Duodenal mucosa (tissue), 2 donors: ENCODE measurements around the gene CTBP1.

Source experiments
- H3K27ac ChIP-seq: one replicate; pipeline ENCODE4 v1.7.0; 2013; ENCODE audit warnings: low read depth, low read length
- H3K27me3 ChIP-seq, 2 donors: one replicate each; pipeline ENCODE4 v1.7.0; 2013; ENCODE audit warnings: low read length in 2 of 2, control low read depth in 1 of 2; ENCODE audit not compliant: insufficient read depth in 2 of 2, control insufficient read depth in 1 of 2
- H3K36me3 ChIP-seq, 2 donors: one replicate each; pipeline ENCODE4 v1.7.0; 2013; ENCODE audit warnings: low read length in 2 of 2, control low read depth in 1 of 2; ENCODE audit not compliant: insufficient read depth in 2 of 2, control insufficient read depth in 1 of 2
- H3K4me1 ChIP-seq, 2 donors: one replicate each; pipeline ENCODE4 v1.7.0; 2013; ENCODE audit warnings: low read length in 2 of 2, control low read depth in 1 of 2; ENCODE audit not compliant: insufficient read depth in 2 of 2, control insufficient read depth in 1 of 2
- H3K4me3 ChIP-seq, 2 donors: one replicate each; pipeline ENCODE4 v1.7.0; 2013; ENCODE audit warnings: low read length in 2 of 2, low read depth in 1 of 2
- H3K9ac ChIP-seq, 2 donors: one replicate each; pipeline ENCODE4 v1.7.0; 2013; ENCODE audit warnings: low read length in 2 of 2, low read depth in 1 of 2
- H3K9me3 ChIP-seq, 2 donors: one replicate each; pipeline ENCODE4 v1.7.0; 2013; ENCODE audit warnings: low read length in 2 of 2, control low read depth in 1 of 2; ENCODE audit not compliant: control insufficient read depth in 1 of 2

Gene CTBP1

GRCh38 chr4:1285151-1285789 lies 36.3 kb upstream of the CTBP1 start:
- Histone ChIP-seq H3K27me3 (no peaks in the 10 kb centered on the region), H3K36me3 (no peaks in the 10 kb centered on the region), H3K9me3 (peaks cover 0 to 3% of the 10 kb centered on the region in 2 donors), H3K4me1 (peaks cover 6% of the 10 kb centered on the region in 2 donors), H3K27ac (no peak overlapping the region), H3K9ac (no peak overlapping the region), H3K4me3 (no peak overlapping the region)

DNA sequence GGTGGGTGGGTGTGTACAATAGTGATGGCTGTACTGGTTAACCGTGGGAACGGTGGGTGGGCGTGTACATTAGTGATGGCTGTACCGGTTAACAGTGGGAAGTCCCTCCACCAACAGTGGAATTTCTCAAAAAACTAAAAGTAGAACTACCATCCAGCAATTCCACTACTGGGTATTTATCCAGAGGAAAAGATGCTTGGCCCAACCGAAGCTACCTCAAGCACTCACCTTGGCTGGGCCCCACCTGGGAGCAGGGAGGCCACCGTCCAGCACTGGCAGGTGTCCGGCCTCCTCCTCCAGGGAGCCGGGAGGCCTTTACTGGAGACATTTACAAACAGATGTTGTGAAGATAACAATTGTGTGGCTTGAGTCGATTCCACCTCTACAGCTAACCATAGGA lies 34.8 kb upstream of the CTBP1 start:
- no peak overlapping the region for H3K4me3 ChIP-seq
- peaks cover under 1% of the 10 kb centered on the region in 2 donors for H3K4me1 ChIP-seq
- H3K36me3 ChIP-seq: no peaks in the 10 kb centered on the region
- no peak overlapping the region for H3K9ac ChIP-seq
- H3K27ac ChIP-seq: no peak overlapping the region
- peaks cover 0 to 3% of the 10 kb centered on the region in 2 donors for H3K9me3 ChIP-seq
- H3K27me3 ChIP-seq: no peaks in the 10 kb centered on the region

DNA sequence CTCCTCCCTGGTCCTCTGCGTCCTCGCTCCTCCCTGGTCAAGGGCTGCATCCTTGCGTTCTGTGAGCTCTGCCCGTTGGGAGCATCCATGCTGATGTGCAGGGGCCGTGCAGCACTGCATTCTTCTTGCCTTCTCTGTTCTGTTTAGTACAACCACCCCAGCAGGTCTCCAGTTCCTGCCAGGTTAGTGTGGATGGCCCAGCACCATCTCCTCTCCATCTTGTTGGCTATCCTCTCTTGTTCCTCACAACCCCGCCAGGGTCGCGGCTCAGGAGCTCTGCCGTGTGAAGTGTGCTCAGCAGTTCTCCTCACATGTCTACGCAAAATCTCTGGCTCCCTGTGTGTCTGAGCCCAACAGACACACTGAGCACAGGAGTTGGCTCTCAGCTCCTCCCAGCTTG lies 30.3 kb upstream of the CTBP1 start:
- Histone ChIP-seq H3K9ac (no peak overlapping the region), H3K36me3 (no peaks in the 10 kb centered on the region), H3K27me3 (no peaks in the 10 kb centered on the region), H3K9me3 (no peaks in the 10 kb centered on the region), H3K4me3 (no peak overlapping the region), H3K4me1 (no peaks in the 10 kb centered on the region), H3K27ac (no peak overlapping the region)

GRCh38 chr4:1277667-1278665 lies 29.0 kb upstream of the CTBP1 start:
- H3K4me1 ChIP-seq: no peaks in the 10 kb centered on the region
- H3K36me3 ChIP-seq: no peaks in the 10 kb centered on the region
- H3K27me3 ChIP-seq: no peaks in the 10 kb centered on the region
- H3K27ac ChIP-seq: no peak overlapping the region
- H3K9me3 ChIP-seq: no peaks in the 10 kb centered on the region
- no peak overlapping the region for H3K4me3 ChIP-seq
- no peak overlapping the region for H3K9ac ChIP-seq

DNA sequence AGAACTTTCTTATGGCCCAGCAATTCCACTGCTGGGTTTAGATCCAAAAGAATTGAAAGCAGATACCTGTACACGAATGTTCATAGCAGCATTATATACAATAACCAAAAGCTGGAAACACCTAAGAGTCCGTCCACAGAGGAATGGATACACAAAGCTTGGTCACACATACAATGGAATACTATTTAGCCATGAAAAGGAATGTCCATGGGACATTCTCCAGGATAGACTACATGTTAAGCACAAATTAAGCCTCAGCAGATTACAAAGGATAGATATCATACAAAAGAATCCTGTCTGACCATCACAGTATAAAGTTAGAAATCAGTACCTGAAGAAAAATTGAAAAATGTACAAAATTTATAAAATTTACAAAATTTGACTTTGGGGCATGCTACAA lies 28.1 kb upstream of the CTBP1 start:
- Histone ChIP-seq H3K9ac (no peak overlapping the region), H3K36me3 (no peaks in the 10 kb centered on the region), H3K27ac (no peak overlapping the region), H3K4me3 (no peak overlapping the region), H3K4me1 (no peaks in the 10 kb centered on the region), H3K9me3 (no peaks in the 10 kb centered on the region), H3K27me3 (no peaks in the 10 kb centered on the region)

GRCh38 chr4:1274871-1275270 lies 25.9 kb upstream of the CTBP1 start:
- H3K9ac ChIP-seq: no peak overlapping the region
- no peaks in the 10 kb centered on the region for H3K9me3 ChIP-seq
- H3K4me1 ChIP-seq: no peaks in the 10 kb centered on the region
- no peak overlapping the region for H3K4me3 ChIP-seq
- H3K27ac ChIP-seq: no peak overlapping the region
- no peaks in the 10 kb centered on the region for H3K27me3 ChIP-seq
- no peaks in the 10 kb centered on the region for H3K36me3 ChIP-seq

GRCh38 chr4:1271686-1272085 lies 22.8 kb upstream of the CTBP1 start:
- H3K27ac ChIP-seq: no peak overlapping the region
- no peaks in the 10 kb centered on the region for H3K27me3 ChIP-seq
- peaks cover 2 to 8% of the 10 kb centered on the region in 2 donors for H3K9me3 ChIP-seq
- no peak overlapping the region for H3K4me3 ChIP-seq
- no peaks in the 10 kb centered on the region for H3K36me3 ChIP-seq
- no peaks in the 10 kb centered on the region for H3K4me1 ChIP-seq
- no peak overlapping the region for H3K9ac ChIP-seq

DNA sequence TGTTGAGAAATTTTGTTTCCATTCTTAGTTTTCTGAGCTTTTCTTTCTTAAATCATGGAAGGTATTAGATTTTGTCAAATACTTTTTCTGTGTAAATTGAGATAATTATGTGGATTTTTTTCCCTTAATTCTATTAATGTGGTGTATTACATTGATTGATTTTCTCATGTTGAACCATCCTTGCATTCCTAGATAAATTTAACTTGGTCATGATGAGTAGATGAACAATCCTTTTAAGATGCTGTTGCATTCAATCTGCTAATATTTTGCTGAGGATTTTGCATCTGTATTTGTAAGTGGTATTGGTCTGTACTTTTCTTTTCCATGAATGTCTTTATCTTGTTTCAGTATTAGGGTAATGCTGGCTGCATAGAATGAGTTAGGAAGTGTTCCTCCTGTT lies 20.3 kb upstream of the CTBP1 start:
- Histone ChIP-seq H3K4me3 (no peak overlapping the region), H3K27ac (no peak overlapping the region), H3K27me3 (no peaks in the 10 kb centered on the region), H3K9me3 (peaks cover 2 to 8% of the 10 kb centered on the region in 2 donors), H3K36me3 (no peaks in the 10 kb centered on the region), H3K4me1 (no peaks in the 10 kb centered on the region), H3K9ac (no peak overlapping the region)

DNA sequence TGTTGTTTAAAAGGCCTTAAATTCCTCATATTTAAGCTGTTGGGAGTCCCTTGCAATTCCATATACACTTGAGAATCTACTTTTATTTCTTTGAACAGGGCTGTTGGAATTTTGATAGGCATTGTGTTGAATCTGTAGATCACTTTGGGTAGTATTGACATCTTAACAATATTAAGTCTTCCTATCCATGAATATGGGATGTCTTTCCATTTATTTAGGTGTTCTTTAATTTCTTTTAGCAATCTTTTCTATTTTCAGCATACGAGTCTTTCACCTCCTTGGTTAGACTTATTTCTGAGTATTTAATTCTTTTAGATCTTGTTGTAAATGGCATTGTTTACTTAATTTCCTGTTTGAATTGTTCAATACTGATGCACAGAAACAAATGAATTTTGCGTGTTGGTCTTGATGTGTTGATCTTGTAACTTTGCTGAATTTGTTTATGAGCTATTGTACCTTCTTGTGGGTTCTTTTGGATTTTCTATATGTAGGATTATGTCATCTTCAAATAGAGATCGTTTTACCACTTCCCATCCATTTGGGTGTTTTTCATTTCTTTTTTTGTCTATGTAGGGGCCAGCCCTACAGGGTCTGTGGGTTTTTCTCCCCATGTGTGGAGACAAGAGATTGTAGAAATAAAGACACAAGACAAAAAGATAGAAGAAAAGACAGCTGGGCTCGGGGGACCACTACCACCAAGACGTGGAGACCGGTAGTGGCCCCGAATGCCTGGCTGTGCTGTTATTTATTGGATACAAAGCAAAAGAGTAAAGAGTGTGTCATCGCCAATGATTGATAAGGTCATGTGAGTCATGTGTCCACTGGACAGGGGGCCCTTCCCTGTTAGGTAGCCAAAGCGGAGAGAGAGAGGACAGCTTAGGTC lies 18.2 kb upstream of the CTBP1 start:
- no peak overlapping the region for H3K4me3 ChIP-seq

More for the DNA sequence above, 18.2 kb upstream of the CTBP1 start:
- Histone ChIP-seq H3K27ac (no peak overlapping the region), H3K9ac (no peak overlapping the region), H3K9me3 (peaks cover 2 to 8% of the 10 kb centered on the region in 2 donors), H3K27me3 (no peaks in the 10 kb centered on the region), H3K4me1 (no peaks in the 10 kb centered on the region), H3K36me3 (no peaks in the 10 kb centered on the region)
